ENCODE results near the gene NLRP13. TPM values are rescaled to one million over a fixed set of nuclear protein-coding genes. Genes with fewer than 3 reads are reported as not detected.

The NLRP13 gene
- total and polyA plus RNA-seq, 2 of the 8 experiments (the other 6 are each of a cell fraction or from before 2014, with no cell fraction given) = not detected

- no peak overlapping the region for H2BK5ac ChIP-seq (ENCODE audit: low read depth, low read length)
- H3K18ac ChIP-seq (ENCODE audit: extremely low read depth, low read length) = no peak overlapping the region
- H4K8ac ChIP-seq (ENCODE audit: extremely low read depth, insufficient read depth, low read length) = no peak overlapping the region
- H2AFZ ChIP-seq (ENCODE audit: low read length) = no peak overlapping the region
- no peaks in the 10 kb centered on the region for H4K20me1 ChIP-seq (replicated peaks in 1 of 2; ENCODE audit: control insufficient read depth in 1 of 2, insufficient read depth in 2 of 2, low read length in 2 of 2)
- FAIRE-seq (no peak), DNase-seq (ENCODE audit: low read depth in 1 of 2, low spot score in 2 of 2) (no peak)
- no peaks in the 10 kb centered on the region for H3K79me1 ChIP-seq (ENCODE audit: low read depth, low read length)
- no peak overlapping the region for H2BK120ac ChIP-seq (replicated peaks; ENCODE audit: low read depth, low read length)
- no peak overlapping the region for H4K5ac ChIP-seq (ENCODE audit: insufficient read length, low read depth, low read length)
- no peak overlapping the region for H3K14ac ChIP-seq (ENCODE audit: insufficient read length)
- no peak overlapping the region for H2BK15ac ChIP-seq (ENCODE audit: low read length)
- H3K4me3 ChIP-seq (ENCODE audit: extremely low read depth in 1 of 4, insufficient read depth in 2 of 4, low read depth in 3 of 4, low read length in 4 of 4) = no peak overlapping the region
- no peaks in the 10 kb centered on the region for H3K79me2 ChIP-seq (ENCODE audit: control insufficient read depth in 1 of 2, insufficient read depth in 2 of 2, low read length in 2 of 2)
- TF ChIP-seq KDM5A (IDR thresholded peaks at IDR 0.05; ENCODE audit: low read length) = no peak
- no peak overlapping the region for H3K23ac ChIP-seq (ENCODE audit: insufficient read length)
- no peak overlapping the region for H3K9ac ChIP-seq (replicated peaks in 1 of 4; ENCODE audit: extremely low read depth in 1 of 4, low read depth in 3 of 4, low read length in 3 of 4)
- H2AK5ac ChIP-seq (ENCODE audit: low read depth, low read length) = no peak overlapping the region
- H4K91ac ChIP-seq (replicated peaks; ENCODE audit: insufficient read length, low read length) = no peak overlapping the region
- no peaks in the 10 kb centered on the region for H3K4me1 ChIP-seq (replicated peaks in 1 of 4; ENCODE audit: control insufficient read depth in 3 of 4, insufficient read depth in 4 of 4, low read length in 3 of 4)
- H3K4ac ChIP-seq (replicated peaks; ENCODE audit: insufficient read length, low read depth, low read length) = no peak overlapping the region
- H3K4me2 ChIP-seq (ENCODE audit: insufficient read depth in 1 of 2, low read depth in 2 of 2, low read length in 2 of 2) = no peak overlapping the region
- H2BK20ac ChIP-seq (ENCODE audit: low read length) = no peak overlapping the region
- no peaks in the 10 kb centered on the region for H3K27me3 ChIP-seq (replicated peaks in 1 of 4; ENCODE audit: control insufficient read depth in 3 of 4, extremely low read depth in 1 of 4, insufficient read depth in 3 of 4, low read length in 3 of 4)
- no peak overlapping the region for H3K27ac ChIP-seq (ENCODE audit: low read depth, low read length)
- 85% methylated on average over 23 of the region's 23 CpGs; no CpG with 5 or more reads in 1 of the 2 experiments for WGBS, 2 experiments (ENCODE audit: extremely low coverage in 1 of 2, insufficient coverage in 1 of 2, insufficient read length in 1 of 2, insufficient replicate concordance in 2 of 2, low coverage in 1 of 2, low lambda C conversion rate in 2 of 2, missing lambda C conversion rate in 1 of 2)
- no peaks in the 10 kb centered on the region for H3K23me2 ChIP-seq (ENCODE audit: low read depth, low read length)
- ChIA-PET POLR2A (ENCODE audit: partially characterized antibody) (no interaction called here), CTCF (ENCODE audit: partially characterized antibody) (no interaction called here)
- H3K56ac ChIP-seq (replicated peaks; ENCODE audit: insufficient read length, low read depth, low read length) = no peak overlapping the region
- no peaks in the 10 kb centered on the region for H3K36me3 ChIP-seq (ENCODE audit: control insufficient read depth in 2 of 4, insufficient read depth in 4 of 4, low read length in 3 of 4)
- H3K9me3 ChIP-seq (ENCODE audit: insufficient read depth in 2 of 2, low read depth in 1 of 2, low read length in 1 of 2) = peaks cover 66 to 87% of the 10 kb centered on the region in 2 experiments
- no peak overlapping the region for H2BK12ac ChIP-seq (ENCODE audit: low read depth, low read length)
Observed at GRCh38 chr19:55857974-55858373, 74.2 kb downstream of the NLRP13 start.

Data from H1 (cell line).